Neural cell (in vitro differentiated cells): Measurements from ENCODE around the gene EXOC2.

Source experiments
- CTCF ChIP-seq: fragments of 450-650 bp; IDR thresholded peaks from 2 replicates; pipeline ENCODE4 v1.5.1; 2014; ENCODE audit warnings: antibody characterized with exemption, mild to moderate bottlenecking, moderate library complexity; ENCODE audit not compliant: poor library complexity, severe bottlenecking
- EP300 ChIP-seq: fragments of 450-650 bp; conservative IDR thresholded peaks from 2 replicates; pipeline ENCODE4 v1.6.1; 2014; ENCODE audit warnings: antibody characterized with exemption, mild to moderate bottlenecking, moderate library complexity; ENCODE audit not compliant: poor library complexity, severe bottlenecking
- EZH2 ChIP-seq: fragments of 200-600, 300-800 bp; shearing (Covaris generic), sonication (generic); IDR thresholded peaks from 2 replicates; pipeline ENCODE4 v1.6.1; 2014; ENCODE audit warnings: antibody characterized with exemption, low read length, borderline replicate concordance, mild to moderate bottlenecking; ENCODE audit not compliant: insufficient read depth, poor library complexity, severe bottlenecking
- POLR2AphosphoS5 ChIP-seq: IDR thresholded peaks from 2 replicates; pipeline ENCODE4 v1.6.1; 2012
- RAD21 ChIP-seq: fragments of 450-650 bp; conservative IDR thresholded peaks from 2 replicates; pipeline ENCODE4 v1.6.1; 2014; ENCODE audit warnings: antibody characterized with exemption, mild to moderate bottlenecking, moderate library complexity
- TAF1 ChIP-seq: IDR thresholded peaks from 2 replicates; pipeline ENCODE4 v1.6.1; 2012; ENCODE audit warnings: low read depth
- TF ChIP-seq, protein P1 (sequence below): IDR thresholded peaks from 2 replicates; pipeline ENCODE4 v1.6.1; 2012; ENCODE audit warnings: borderline replicate concordance

DNA sequence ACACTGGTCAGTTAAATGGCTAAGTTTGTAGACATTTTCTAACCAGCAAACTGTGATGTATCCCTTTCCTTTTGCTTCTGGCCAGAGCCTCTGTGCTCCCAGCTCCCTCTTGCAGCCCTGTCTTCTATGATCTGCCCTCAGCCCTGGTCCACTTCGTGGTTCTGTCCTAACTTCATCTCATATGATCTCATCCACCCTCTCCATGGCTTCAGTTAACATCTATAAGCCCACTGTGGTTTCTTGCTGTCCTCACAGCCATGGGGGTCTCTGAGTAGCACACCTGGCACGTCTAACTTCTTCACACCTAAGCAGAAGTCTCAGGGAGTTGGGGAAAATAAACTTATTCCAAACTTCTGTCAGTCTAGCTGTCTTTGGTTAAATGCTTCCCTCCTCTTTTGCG is 219.6 kb downstream of the EXOC2 start:
- TF ChIP-seq POLR2AphosphoS5 = no peak
- no peak for TF ChIP-seq CTCF
- TF ChIP-seq, protein P1, sequence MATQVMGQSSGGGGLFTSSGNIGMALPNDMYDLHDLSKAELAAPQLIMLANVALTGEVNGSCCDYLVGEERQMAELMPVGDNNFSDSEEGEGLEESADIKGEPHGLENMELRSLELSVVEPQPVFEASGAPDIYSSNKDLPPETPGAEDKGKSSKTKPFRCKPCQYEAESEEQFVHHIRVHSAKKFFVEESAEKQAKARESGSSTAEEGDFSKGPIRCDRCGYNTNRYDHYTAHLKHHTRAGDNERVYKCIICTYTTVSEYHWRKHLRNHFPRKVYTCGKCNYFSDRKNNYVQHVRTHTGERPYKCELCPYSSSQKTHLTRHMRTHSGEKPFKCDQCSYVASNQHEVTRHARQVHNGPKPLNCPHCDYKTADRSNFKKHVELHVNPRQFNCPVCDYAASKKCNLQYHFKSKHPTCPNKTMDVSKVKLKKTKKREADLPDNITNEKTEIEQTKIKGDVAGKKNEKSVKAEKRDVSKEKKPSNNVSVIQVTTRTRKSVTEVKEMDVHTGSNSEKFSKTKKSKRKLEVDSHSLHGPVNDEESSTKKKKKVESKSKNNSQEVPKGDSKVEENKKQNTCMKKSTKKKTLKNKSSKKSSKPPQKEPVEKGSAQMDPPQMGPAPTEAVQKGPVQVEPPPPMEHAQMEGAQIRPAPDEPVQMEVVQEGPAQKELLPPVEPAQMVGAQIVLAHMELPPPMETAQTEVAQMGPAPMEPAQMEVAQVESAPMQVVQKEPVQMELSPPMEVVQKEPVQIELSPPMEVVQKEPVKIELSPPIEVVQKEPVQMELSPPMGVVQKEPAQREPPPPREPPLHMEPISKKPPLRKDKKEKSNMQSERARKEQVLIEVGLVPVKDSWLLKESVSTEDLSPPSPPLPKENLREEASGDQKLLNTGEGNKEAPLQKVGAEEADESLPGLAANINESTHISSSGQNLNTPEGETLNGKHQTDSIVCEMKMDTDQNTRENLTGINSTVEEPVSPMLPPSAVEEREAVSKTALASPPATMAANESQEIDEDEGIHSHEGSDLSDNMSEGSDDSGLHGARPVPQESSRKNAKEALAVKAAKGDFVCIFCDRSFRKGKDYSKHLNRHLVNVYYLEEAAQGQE = no peak
- TF ChIP-seq EZH2 = no peak
- TF ChIP-seq EP300 = no peak
- no peak for TF ChIP-seq RAD21
- no peak for TF ChIP-seq TAF1
